HG03439 (cell line): ENCODE measurements around the gene DUSP7.

Experiments used
- ATAC-seq: cut with Tn5 transposase; IDR thresholded peaks from one replicate; pipeline ENCODE4 v1.9.1; 2021; ENCODE audit warnings: mild to moderate bottlenecking, moderate library complexity; ENCODE audit not compliant: unreplicated experiment

DUSP7 gene

DNA sequence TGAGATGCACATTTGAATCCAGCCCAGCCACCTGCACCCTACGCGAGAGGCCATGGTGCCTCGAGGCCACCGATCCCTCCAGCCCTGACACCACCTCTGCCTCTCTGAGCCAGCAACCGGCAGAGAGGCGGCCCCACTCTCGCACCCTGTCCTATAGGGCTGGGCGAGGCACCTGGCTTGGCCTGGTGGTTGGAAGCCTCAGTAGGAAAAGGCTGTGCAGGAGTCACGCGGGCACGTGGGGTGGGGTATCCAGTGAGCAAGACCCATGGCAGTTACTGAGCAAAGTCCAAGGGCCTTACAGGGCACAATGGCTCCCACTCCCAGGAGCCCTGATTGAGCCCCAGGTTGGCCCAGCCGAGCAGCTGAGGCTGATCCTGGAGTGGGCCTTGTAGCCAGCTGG is 12.4 kb upstream of the DUSP7 start:
- no peak for ATAC-seq

GRCh38 chr3:52068055-52068571 is 11.7 kb upstream of the DUSP7 start:
- ATAC-seq = no peak

GRCh38 chr3:52067526-52067925 is 11.2 kb upstream of the DUSP7 start:
- ATAC-seq = no peak

- no peak for ATAC-seq
These were observed 10.7 kb upstream of the DUSP7 start for GRCh38 chr3:52067046-52067445.

DNA sequence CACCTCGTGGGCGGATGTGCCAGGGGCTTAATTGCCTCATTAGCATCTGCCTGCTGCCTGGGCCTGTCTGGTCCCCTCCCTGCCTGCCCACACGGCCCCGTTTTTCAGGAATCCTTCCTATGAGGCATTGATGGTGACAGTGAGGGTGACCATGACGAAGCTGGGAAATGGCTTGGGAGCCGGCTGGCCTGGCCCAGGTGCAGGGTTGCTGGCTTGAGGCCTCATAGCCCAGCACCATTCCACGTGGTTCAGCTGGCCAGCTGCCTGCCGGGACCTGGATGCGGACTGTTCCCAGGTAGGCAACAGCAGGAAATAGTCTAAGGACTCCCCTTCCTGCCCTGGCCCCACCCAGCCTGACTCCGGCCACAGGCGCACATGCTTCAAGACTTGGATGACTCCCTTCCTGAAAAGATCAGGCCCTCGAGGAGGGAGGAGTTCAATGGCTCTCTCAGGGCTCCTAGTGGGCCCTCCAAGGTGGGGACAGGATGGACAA is 8.9 kb upstream of the DUSP7 start:
- no peak for ATAC-seq

DNA sequence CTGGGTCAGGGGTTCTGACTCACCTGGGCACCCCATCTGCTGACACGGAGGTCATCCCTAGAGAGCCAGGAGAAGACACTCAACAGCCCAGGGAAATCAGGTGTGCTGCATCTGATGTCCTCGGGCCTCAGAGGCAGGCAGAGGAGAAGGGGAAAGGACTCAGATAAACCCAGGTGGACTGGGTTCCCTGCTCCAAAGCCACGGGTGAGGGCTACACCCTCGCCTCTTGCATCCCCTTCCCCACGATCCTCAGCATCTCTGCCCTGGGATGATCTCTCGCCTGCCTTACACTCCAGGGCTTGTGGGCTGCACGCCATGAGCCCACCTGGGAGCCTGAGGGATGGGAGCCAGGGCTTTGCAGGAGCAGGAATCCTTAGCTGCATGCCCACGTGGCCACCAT is 8.2 kb upstream of the DUSP7 start:
- ATAC-seq = no peak

DNA sequence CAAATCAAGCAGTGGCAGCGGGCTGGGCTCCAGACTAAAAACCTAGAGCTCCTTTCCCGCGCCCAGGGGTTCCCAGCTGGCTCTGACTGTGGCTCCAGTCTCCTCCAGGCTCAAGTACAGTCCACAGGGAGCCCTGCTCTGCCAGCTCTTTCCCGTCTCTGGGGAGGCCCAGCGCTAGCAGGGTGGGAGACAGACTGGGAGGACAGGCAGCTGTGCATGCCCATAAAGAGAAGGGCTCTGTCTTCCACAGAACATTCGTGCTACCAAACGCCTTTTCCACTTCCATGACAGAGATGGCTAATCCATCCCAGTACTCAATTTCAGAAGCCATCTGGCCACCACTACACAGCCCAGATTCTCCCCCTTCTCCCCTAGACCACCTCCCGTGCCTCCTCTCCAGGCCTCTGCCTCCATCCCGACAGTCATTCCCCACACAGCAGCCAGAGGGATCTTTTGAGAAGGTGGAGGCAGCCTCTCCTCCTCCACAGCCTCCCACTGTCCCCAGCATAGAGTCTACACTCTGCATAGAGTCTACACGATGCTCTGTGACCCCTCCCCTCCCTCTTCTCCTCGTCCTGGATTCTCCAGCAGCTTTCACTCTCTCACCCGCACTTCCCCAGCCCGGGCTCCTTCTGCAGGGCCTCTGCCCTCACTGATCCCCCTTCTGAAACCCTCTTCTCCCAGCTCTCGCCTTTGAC is 6.8 kb upstream of the DUSP7 start:
- ATAC-seq = no peak

DNA sequence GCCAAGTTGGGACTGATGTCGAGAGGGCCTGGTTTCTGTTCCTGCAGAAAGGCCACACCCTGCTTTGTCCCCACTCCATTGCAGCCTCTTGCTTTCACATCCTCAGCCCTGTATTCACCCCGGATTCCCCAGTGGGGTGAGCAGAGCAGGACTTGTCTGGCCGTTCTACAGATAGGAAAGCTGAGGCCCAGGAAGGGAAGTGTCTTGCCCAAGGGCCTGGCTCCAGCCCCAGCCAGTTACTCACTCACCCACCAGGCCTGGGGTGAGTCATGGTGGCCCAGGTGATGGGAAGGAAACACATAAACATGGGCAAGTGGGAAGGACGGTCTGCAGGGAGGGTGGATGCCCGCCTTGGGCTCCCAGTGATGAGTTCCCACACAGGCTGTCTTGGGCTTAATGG is 6.1 kb upstream of the DUSP7 start:
- no peak for ATAC-seq

- no peak for ATAC-seq
These were observed 4.9 kb upstream of the DUSP7 start for GRCh38 chr3:52061121-52061910.

DNA sequence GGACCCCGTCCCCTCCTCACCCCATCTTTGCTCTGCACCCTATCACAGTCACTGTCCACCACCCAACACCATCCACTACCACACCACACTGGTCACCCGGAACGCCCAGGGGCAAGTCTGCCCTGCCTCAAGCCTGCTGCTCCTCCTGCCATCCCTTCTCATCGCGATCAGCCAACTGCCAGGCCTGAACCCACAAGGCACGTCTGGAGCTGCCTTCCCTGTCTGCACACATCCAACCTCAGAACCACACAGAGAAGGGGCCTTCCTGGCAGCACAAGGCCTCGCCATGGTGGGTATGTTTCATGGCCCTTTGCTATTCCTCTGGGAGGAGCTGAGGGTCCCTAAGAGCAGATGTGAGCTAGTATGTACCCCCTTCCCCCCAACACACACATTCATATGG is 3.4 kb upstream of the DUSP7 start:
- no peak for ATAC-seq

DNA sequence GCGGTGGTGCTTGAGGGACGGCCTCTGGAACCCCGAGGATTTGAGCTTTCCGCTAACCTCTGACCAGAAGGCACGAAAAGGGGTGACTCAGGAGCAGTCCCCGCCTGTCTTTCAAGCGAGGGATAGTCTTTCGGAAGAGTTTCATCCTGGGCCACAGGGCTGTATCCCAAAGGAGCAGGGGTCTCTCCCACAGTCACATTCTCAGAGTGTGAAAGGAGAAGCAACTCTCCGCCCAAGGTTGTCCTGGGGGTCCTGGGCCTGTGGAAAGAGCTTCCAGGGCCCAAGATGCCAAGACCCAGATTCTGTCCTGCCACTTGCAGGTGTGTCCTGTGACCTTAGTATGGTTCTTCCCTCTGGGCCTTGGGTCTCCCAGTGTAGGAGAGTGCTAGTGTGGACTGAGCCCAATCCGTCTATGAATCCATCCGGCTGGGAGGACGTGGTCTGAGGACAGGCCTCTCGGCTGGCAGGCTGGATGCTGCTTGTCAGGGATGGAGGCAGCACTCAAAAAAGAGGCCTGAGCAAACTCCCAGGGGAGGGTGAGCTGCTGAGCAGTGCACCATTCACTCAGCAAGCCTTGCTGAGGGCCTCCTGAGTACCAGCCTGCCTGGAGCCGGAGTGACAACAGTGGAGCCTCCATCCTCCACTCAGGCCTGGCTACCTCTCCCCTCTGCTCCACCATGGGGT is 1.6 kb upstream of the DUSP7 start:
- ATAC-seq = no peak

DNA sequence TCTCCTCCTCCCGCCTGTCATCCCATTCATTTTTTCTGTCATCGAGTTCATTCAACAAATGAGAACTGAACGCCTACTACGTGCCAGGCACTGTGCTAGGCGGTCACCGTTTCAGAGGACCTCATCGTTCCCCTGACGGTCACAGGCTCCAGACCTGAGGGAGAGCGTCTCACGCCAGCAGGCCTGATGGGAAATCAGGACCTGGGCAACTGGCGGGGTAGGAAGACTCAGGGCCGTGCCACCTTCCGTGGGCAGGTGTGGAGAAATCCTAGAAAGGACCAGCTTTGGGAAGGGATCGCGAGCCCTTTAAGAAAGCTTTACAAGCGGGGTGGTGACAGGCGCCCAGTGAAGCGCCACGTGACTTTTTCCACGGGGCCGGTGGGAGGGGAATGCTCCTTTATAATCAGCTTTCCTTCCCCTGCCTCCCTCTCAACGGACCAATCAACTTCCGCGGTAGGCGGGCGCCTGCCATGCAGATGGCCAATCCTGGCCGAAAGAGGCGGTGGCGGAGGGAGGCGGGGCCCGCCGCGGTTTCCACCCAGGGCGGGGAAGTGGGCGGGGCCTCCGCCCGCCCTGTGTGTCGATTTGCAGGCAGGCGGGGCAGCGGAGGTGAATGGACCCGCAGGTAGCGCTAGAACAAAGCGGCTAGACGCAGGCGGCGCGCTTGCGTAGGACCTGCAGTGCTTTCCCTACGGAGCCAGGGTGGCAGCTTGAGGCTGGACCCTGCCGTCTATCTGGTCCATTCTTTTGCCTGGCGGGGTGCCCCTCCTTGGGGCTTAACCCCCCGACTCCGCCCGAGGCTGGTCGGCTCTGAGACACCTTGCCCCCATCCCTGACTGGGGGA is 819 bp upstream of the DUSP7 start:
- ATAC-seq = peak; percentile 83

DNA sequence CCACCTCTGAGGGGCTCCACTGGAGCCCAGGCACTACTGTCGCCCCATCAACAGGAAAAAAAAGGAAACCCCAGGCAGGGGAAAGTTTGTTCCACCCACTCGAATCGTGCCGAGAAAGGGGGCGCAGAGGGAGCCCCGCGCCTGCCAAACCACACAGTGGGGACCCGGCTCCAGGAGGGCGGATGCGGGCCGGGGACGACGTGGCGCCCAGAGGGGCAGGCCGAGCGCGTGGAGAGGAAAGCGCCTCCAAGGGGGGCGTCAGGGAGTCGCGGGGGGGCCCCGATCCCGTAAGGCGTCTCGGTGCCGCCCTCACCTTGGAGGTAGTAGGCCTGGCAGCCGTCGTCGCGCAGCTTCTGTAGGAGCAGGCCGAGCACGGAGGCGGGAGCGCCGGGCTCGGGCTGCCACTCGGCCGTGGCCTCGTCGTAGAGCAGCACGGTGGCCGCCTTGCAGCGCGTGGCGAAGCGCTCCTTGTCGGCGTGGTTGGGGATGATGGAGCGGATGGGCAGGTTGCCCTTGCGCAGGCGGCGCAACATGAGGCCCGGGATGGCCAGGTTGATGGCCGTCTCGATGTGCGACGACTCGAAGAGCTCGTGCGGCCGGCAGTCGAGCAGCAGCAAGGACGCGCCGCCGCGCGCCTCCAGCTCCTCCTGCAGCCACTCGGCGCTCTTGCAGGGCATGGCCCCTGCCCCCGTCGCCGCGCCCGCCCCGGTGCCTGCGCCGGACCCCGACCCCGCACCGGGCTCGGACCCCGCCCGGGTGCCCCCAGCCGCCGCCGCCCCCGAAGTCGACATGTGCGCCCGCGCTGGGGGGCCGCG is 627 bp downstream of the DUSP7 start:
- peak; percentile 15 for ATAC-seq

GRCh38 chr3:52054661-52055511 is 1.5 kb downstream of the DUSP7 start:
- no peak for ATAC-seq

DNA sequence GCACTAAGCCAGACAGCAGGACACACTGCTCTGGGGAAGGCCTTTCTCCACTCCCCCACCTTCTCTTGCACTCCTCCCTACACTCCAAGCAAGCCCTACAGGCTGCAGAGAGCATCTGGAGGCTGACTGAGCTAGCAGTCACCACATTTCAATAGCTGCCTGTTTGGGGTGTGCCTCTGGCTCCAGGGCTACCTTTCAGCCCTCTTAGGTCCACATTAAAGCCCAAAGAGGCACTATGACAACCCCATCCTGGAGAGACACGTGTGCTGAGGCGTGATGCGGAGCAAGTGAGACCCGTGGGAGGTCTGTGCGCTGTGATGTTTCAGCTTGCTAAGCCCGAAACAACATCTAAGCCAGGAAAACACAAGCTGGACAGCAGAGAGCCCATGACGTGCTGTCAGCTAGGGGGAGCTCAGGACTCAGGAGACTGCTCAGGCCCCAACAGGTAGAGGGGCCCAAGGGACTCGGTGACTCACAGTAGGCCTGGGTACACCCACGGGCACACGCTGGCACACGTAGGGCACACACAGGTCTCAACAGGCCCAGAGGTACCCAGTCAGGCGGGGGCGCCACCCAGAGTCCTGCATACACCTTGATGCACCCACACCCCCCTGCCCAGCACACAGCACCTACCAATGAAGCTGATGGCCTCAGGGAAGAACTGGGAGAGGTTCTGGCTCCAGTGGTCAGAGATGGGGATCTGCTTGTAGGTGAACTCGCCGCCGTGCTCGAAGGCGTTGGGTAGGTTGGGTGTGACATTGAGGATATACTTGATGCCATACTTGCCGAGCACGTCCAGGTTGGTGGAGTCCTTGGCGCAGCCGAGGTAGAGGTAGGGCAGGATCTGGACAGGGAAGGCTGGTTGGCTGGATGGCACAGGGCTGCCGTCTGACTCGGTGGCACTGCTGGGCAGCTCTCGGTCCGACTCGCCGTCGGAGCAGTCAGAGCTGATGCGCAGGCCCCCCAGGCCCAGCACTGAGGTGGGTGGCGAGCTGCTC is 2.8 kb downstream of the DUSP7 start:
- no peak for ATAC-seq

- ATAC-seq = no peak
These were observed 3.5 kb downstream of the DUSP7 start for GRCh38 chr3:52052831-52053306.

- ATAC-seq = no peak
These were observed 4.9 kb downstream of the DUSP7 start for GRCh38 chr3:52051444-52051843.

DNA sequence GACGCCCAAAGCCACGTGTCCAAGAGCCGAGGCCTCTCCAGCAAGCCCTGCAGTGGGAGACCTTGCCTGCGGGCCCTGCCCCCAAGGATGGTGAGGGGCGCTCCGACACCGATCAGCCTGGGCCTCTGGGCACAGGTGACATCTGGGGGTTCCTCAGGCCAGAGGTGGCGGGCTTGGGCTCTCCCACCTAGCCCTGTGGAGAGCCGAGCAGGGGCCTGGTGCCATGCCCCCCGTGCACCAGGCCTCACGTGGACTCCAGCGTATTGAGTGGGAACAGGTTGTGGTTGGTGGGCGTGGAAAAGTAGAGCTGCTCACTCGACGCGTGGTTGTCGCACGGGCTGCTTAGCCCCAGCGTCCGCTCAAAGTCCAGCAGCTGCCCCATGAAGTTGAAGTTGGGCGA is 5.8 kb downstream of the DUSP7 start:
- no peak for ATAC-seq
